NB4 (cell line): ENCODE data around the gene PPP1CC.

Source experiments
- CTCF ChIP-seq: IDR thresholded peaks from one replicate; pipeline ENCODE4 v1.5.1; 2012; ENCODE audit warnings: low read depth, low read length
- MAX ChIP-seq: IDR thresholded peaks from 2 replicates; pipeline ENCODE4 v1.6.1; 2011; ENCODE audit warnings: low read depth, low read length
- MYC ChIP-seq: IDR thresholded peaks from 2 replicates; pipeline ENCODE4 v1.6.1; 2011; ENCODE audit warnings: low read depth, low read length
- POLR2A ChIP-seq: IDR thresholded peaks from 2 replicates; pipeline ENCODE4 v1.6.1; 2011; ENCODE audit warnings: mild to moderate bottlenecking; ENCODE audit not compliant: insufficient read length; ENCODE audit errors: extremely low read depth

DNA sequence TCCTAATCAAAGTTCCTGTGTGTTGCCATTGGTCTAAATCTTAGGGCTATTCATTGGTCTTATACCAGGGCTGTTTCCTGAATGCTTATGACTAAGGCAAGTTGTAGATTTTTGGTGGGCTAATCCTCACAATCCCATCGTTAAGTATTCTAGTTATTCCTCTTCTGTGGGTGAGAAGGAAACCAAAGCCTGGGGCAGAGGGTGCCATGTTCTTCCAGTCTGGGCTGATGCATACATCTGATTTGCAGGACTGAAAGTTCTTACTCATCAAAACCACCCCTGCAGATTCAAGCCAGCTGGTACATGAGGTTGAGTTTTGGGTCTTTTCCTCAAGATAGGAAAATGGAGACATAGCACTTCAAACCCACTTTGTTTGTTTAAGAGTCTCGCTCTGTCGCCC is 25.7 kb downstream of the PPP1CC start:
- TF ChIP-seq CTCF (no peak), POLR2A (no peak), MAX (no peak), MYC (no peak)
